Endometrial microvascular endothelial cells (primary cell): Measurements from ENCODE around the gene PDE4D. TPM values are rescaled to one million over a fixed set of nuclear protein-coding genes. Genes with fewer than 3 reads are reported as not detected.

Source experiments
- in situ Hi-C: cut with HindIII; loops from 2 replicates; pipeline ENCODE4 v1.10.0; 2017; ENCODE audit warnings: low sequenced_read_pairs, low pct_unique_long_range_greater_than_20kb; ENCODE audit errors: inconsistent ontology term
- total RNA-seq: library from RNA; depleted of rRNA; stranded (reverse); fragments of >200 nt; gene quantifications from one replicate; pipeline ENCODE4 v1.2.3, GENCODE V29; 2015; ENCODE audit errors: inconsistent ontology term

The PDE4D gene
- total RNA-seq, 1 donor from 2014 or later = 7.9 TPM

DNA sequence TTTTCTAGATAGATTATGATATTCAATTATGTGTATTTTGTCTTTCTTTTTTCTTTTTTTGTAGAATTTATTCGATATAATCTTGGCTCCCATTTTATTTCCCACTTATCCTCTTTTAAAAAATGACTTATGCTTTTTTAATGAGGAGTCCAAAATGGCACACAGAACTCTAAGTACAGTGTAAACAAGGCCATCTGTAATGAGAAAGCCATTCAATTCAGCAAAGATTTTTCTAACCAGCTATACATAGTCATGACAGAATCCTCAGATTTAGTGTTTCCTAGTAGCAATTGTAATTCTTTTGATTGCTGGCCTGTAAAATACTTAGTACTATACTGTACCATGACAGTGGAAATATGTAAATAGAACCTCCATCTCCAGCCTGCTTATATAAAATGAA, 659.3 kb downstream of the PDE4D start:
- in situ Hi-C loops = no loop called here

DNA sequence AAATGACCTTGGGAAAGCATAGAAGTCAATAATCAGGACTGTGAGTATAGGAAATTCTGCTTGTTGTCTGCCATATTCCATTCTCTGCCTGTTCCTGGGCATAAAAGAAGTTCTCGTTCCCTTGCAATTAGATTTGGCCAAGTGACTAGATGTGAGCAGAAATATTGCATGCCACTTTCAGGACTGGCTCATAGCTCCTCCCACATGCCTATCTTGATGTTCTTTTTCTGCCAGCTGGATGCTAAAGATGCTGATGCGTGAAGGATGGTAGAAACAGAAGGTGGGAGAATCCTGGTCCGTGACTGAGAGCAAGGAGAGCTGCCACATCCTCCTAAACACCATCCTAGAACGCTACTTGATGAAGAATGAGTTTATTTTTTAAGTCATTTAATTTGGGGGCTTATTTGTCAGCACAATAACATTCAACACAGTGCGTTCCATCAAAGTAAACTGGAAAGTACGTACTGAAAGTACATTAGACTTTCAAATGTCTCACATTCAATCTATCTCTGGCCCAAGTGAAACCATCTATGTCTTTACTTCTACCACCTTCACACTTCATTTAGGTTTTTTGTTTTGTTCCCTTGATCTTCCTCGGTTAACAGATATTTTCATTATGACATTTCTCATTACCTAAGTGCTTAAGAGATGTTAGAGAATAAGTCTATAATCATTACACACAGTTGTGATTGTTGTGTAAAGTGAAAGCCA, 662.1 kb downstream of the PDE4D start:
- in situ Hi-C loops = no loop called here

DNA sequence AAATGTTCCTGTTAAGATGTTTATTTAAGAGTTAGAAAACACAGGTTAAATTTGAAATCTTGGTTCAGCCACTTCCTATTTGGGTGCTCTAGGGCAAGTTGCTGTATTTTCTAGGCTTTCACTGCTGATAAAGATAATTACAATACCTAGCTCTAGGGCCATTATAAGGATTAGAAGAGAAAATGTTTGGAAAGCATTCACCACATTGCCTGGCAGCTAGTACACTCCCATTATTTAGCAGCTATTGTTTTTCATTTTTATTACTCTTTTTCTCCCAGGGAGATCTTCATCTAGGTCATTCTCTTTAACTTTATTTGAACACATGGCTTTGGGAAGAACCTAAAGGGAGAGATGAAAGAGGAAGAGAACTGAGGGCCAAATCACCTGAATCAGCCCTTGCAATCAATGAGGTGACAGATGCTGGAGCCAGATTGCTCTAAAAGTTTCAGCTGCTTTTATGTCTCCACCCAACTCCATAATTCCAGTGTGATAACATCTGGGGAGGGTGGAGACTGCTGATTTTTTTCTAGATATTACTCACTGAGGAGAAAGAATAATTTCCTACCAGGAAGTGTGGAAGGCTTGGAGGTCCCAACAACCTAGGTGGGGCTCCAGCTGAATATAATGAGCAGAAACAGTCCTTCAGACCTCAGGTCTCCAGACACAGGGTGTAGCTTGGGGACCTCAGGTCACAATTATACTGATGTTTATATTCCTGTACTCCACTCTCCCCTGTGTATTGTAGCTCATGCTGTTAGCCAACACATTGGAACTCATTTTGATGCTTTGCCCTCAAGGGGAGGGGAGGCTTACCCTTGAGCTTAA, 670.6 kb downstream of the PDE4D start:
- in situ Hi-C loops = no loop called here

DNA sequence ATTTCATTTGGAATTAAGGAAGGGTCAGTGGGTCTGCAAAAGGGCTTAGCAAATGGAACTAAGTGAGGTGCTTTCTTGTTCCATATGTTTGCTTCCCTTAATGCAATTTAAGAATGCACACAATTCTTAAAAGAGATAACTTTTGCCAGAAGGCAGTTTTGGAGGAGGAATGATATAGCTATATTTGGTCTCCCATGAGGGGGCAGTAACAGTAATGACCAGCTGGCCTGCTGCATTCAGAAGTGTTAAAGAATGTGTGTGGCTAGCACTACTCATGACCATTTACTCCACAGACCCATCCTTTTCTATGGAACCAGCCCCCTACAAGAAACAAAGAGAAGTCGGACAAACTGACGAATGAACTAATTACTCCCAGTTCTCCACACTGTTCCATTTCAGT, 671.8 kb downstream of the PDE4D start:
- in situ Hi-C loops = no loop called here

DNA sequence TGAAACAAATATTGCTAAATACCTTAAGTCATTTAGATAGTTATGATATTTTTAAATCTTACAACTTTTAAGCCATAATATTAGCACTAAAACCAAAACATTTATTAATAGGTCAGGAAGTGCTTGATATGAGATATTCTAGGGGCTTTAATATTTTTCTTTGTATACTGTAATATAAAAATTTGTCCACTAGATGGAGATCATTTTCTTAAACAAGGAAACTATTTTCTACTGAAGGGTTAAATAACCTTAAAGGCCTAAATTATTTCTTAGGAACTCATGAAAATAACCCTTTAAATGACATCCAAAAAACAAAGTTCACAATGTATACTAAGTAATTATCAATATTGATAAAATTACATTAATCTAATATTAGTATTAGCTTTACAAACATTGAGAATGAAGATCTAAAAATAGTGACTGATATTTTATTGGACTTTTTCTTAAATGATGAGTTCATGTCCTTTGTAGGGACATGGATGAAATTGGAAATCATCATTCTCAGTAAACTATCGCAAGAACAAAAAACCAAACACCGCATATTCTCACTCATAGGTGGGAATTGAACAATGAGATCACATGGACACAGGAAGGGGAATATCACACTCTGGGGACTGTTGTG, 675.0 kb downstream of the PDE4D start:
- in situ Hi-C loops = no loop called here

DNA sequence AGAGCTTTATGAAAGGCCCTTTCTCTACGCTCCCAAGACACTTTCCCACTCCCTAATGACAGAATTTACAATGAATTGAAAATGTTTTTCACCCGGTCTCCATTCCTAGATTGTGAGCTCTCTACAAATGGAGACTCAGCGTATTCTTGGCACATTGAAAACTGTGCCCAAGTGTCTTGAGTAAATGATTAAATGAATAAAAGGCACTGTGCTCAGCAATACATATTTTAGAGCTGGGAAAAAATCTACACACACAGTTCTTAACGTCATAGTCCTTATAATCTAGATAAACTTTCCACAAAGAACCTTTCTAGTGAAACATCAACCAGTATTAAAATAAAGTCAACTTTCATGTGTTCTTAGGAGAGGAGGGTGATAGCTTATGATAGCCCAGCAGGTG, 676.7 kb downstream of the PDE4D start:
- in situ Hi-C loops = no loop called here

DNA sequence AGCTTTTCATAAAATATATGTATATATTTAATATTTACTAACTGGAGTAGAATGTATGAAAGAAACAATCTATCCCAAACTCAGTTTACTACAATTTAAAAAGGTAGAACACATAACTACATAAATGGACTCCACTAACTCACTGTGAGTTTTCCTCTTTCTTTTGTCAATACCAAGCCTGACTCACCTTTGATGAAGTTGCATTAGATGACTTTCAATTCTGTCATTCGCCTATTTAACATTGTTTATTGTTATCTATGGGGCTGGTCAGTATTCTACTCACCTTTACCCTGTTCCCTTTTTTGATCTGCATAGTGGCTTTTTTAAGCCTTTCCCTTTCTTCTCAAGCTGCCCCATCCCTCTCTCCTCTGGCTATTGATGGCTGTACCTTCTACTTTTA, 680.9 kb downstream of the PDE4D start:
- in situ Hi-C loops = no loop called here

DNA sequence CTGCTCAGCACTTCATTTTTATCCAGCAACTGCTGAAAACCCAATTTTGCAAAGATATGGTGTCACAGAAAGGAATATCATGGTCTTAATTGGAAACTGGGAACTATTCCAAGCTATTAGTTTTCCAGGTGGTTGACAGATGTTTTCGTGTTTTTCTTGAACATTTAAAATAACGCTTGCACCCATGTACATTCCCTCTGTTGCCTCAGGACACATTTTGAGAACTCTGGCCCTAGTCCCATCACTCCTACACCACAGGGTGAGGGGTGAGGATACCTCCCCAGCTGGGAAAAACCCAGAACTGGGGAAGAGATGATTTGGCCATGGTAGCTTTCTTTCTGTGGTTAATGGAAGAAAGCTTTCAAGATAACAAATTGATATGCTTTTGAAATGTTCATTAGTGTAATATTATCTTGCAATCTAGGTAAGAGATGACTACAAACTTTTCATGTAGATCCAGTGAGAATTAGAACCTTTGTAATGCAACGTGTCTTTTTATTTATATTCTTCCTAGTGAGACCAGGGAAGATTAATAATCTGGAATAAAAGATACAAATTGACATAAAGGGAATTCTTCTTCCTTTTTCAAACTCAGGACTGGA, 683.7 kb downstream of the PDE4D start:
- in situ Hi-C loops = no loop called here

DNA sequence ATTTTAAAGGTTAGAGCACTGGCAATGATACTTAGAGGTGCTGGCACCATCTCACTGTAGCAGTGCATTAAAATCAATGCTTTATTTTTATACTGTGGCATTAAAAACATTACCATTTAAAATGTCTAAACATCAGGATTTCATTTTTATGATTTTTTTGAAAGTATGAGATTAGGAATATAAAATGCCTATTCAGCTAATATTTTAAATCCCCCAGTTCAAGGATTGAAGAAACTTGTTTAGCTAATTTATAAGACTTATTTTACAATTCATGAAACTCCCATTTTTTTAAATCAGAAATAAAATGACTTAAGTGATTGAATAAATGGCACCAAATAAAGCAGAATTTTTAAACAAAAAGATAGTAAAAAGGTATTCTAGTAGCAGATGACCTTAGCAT, 685.1 kb downstream of the PDE4D start:
- in situ Hi-C loops = no loop called here

DNA sequence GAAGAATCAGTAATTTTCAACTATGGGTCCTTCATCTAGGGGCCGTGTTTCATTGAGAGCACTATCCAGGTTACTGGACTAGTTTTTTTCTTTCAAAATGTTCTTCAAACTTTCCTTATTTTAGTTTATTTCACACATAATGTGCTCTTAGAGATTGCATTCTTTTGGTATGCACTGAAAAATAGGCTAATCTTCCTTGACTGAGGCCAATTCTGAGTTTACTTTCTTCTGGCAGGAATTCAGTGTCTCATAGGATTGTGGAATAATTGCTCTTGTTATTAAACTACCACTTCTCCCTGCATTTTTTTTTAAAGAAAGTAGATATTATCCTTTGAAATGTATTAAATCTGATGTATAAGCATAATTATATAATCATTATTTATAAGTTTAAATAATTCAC, 686.1 kb downstream of the PDE4D start:
- in situ Hi-C loops = no loop called here

DNA sequence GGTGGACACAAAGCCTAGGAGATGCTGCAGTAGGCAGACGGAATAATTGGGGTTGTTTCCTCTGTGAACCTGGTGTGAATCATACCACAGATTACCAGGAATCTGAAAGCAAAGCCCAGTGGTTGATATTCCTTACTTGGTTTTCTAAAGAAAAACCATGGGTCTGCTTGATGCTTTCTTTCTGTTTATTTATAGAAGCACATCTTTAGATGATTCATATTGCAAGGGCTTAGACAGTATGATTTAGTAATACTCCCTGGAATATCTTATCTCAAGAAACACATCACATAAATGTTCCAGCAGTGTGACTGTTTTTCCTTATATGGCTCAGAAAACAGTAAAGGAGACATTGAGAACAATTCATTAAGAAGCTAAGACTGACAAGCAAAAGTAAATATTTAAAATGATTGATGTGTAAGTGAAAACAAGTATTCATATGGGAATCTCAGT, 687.4 kb downstream of the PDE4D start:
- in situ Hi-C loops = no loop called here

DNA sequence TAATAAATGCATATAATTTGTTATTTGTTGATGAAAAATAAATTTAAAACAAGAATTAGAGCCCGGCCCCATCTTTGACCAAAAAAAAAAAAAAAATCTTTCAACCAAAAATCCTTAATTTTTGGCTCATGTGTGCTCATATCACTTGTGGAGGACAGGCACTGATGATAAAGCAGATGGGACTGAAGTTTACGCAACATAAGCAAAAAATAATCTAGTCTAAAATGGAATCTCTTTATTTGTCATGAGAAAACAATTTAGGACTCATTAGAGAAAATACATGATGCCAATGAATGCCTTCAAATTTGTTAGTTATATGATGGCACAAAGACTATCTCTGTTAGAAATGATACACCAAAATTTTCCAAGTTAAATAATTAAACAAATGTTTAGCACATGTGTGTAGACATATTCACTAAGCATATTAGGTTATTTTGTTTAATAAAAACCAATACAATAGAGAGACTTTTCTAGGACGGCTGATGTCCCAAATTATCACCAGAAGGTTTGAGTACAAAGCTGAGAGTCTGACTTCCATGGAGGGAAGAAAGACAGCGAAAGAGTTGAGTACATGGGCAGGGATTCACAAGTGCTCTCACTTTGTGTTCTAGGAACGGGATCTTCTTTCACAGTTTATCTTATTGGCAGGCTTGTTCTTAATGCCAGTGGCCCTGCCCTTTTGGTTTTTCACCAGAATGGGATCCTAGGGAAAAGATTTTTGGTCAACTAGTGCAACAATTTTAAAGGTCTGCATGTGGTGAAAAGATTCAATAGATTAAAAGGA, 689.2 kb downstream of the PDE4D start:
- in situ Hi-C loops = no loop called here

DNA sequence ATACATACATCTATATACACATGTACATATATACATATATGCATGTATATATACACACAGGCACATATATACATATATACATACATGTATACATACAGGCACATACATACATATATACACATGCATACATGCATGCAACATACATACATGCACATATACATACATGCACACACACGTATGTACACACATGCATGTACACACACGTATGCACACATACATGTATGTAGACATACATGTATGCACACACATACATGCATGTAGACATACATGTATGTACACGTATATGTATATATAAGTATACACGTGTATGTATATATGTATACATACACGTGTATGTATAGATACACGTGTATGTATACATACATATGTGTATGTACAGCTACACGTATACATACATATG, 693.7 kb downstream of the PDE4D start:
- in situ Hi-C loops = no loop called here

DNA sequence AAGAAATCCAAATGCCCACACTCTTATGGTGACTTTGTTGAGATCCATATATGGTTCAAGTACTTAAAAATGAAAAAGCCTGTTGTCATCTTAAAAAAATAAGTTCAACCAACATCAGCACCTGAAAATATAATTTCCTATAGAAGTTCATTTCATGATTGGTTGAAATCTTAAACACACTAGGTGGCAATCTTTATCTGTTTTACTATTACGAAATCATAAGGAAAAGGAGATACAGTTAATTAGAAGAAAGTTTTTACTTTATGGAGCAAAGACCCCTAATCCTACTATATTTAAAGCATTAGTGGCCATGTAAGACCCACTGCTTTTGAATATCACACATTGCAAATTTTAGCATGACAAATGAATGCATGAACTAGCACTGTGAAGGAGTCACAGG, 694.7 kb downstream of the PDE4D start:
- in situ Hi-C loops = no loop called here

DNA sequence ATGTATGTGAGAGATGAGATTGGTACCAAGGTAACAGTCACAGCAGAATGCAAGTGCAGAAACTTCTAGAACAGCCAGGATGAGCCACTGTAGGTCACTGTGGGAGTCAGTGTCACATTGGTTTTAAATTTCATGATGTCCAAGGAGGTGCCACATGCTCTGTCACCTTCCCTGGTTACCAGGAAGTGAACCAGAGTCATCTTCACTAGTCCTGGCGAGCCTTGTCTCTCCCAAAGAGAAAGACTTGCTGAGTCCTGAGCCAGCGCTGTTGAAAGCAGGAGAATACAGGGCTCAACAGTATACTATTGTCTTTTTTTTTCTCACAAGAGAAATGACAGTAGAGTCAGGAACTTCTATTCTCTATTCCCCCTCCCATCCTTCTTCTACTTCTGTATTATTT, 695.2 kb downstream of the PDE4D start:
- in situ Hi-C loops = no loop called here

DNA sequence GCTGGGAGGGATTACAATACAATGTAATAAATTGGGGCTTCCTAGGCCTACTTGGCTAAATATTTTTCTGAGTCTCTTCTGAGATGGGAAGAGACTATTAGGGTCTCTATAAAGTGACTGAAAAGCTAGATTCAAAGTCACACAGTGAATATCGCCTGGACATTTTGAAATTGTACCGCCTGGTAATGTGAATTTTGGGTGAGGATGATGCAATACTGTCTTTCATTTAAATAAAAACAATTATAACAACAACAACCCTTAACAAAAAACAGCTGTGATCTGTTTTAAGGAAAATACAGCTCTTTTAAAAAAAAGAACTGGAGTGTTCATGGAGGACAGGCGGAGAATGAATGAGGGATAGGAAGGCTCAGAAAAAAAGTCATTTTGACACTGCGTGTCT, 695.6 kb downstream of the PDE4D start:
- in situ Hi-C loops = no loop called here

DNA sequence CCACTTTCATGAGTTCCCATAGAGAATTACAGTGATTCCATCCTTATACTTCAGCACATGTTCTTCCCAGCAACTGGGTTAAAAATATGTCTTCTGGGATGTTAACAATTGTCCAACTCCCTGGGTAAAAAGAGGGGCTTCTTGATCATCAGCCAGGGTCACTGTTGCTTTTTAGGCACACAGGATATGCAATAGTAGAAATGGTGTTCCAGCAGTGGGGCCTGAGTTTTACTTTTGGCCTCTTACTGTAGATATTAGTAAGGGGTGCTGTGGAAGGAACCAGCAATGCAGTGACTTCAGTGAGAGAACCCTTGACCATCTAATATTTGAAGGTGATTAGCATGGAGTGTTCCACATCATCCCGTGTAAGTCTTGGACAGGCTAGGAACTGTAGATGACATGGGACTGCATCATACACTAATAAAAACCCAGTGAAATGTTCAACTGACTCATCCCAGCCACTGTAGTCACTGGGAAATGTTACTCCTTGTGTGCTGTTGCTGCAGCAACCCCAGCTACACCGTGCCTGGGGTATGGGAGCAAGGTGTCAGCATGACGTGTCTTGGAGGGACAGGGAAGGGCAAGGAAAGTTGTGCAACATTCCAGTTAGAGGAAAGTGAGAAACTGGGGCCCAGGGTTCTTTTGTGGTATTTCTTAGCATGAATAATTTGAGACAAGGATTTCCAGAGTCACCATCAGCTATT, 699.8 kb downstream of the PDE4D start:
- in situ Hi-C loops = no loop called here

DNA sequence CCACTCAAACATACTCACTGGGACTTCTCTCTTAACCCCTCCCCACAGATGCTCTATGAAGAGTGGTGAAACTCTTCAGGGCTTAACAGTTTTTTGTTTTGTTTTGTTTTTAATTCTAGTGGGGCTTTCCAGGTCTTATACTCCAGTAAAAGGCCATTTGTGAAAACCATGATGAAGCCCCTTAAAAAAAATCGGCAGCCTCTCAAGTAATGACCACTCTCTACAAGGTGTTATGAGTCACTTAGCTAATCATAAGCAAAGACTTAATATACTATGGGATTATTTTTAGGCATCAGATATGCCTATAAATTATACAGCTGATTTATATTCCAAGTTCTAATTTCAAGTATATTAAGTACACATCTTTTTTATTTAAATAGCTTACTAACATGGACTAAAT, 702.8 kb downstream of the PDE4D start:
- in situ Hi-C loops = no loop called here
